BE2C (cell line): ENCODE data around the gene NFIX.
A peak's percentile ranks its signal among the peaks of the same experiment; 100 is the strongest.

Experiments used
- DNase-seq: peaks from one replicate; pipeline ENCODE4 v3.0.0-alpha.2; 2020
- H3K27me3 ChIP-seq: fragments of 250-450 bp; sonication (Bioruptor Pico); 2 replicates; pipeline ENCODE4 v1.5.1; 2020; ENCODE audit warnings: mild to moderate bottlenecking
- H3K36me3 ChIP-seq: fragments of 250-450 bp; sonication (Bioruptor Pico); 2 replicates; pipeline ENCODE4 v1.5.1; 2020; ENCODE audit warnings: mild to moderate bottlenecking
- H3K4me1 ChIP-seq: fragments of 250-450 bp; sonication (Bioruptor Pico); 2 replicates; pipeline ENCODE4 v1.5.1; 2020
- H3K4me3 ChIP-seq: 2 replicates; pipeline ENCODE4 v1.5.1; 2011; ENCODE audit warnings: low read depth, low read length
- H3K9me3 ChIP-seq: fragments of 250-450 bp; sonication (Bioruptor Pico); 2 replicates; pipeline ENCODE4 v1.5.1; 2020
- CTCF ChIP-seq: IDR thresholded peaks from 2 replicates; pipeline ENCODE4 v1.5.1; 2012; ENCODE audit warnings: mild to moderate bottlenecking, low read depth, low read length

Gene NFIX

GRCh38 chr19:13104360-13104847 lies 109.1 kb downstream of the NFIX start:
- no peaks in the 10 kb centered on the region for H3K9me3 ChIP-seq
- peak overlapping the region; percentile 13 for H3K4me3 ChIP-seq
- peaks cover 16% of the 10 kb centered on the region for H3K4me1 ChIP-seq
- peaks cover 23% of the 10 kb centered on the region for H3K36me3 ChIP-seq
- peak; percentile 77 for TF ChIP-seq CTCF
- H3K27me3 ChIP-seq, result no peaks in the 10 kb centered on the region
- peak; percentile 83 for DNase-seq

GRCh38 chr19:13104848-13105711 lies 109.8 kb downstream of the NFIX start:
- DNase-seq, result no peak
- H3K4me1 ChIP-seq, result peaks cover 16% of the 10 kb centered on the region
- H3K27me3 ChIP-seq, result no peaks in the 10 kb centered on the region
- no peak for TF ChIP-seq CTCF
- H3K4me3 ChIP-seq, result peak overlapping the region; percentile 13
- no peaks in the 10 kb centered on the region for H3K9me3 ChIP-seq
- H3K36me3 ChIP-seq, result peaks cover 27% of the 10 kb centered on the region

- Histone ChIP-seq H3K27me3 (no peaks in the 10 kb centered on the region), H3K4me3 (no peak overlapping the region), H3K4me1 (peaks cover 4% of the 10 kb centered on the region; the same call in 1 of the 2 replicates), H3K9me3 (no peaks in the 10 kb centered on the region), H3K36me3 (peaks cover 60% of the 10 kb centered on the region)
- DNase-seq, result no peak
- TF ChIP-seq CTCF, result no peak
These were observed 114.3 kb downstream of the NFIX start for GRCh38 chr19:13109361-13110098.

- H3K4me1 ChIP-seq, result no peaks in the 10 kb centered on the region; the same call in 1 of the 2 replicates
- TF ChIP-seq CTCF, result no peak
- peaks cover 64% of the 10 kb centered on the region for H3K36me3 ChIP-seq
- DNase-seq, result no peak
- H3K27me3 ChIP-seq, result no peaks in the 10 kb centered on the region
- no peaks in the 10 kb centered on the region for H3K9me3 ChIP-seq
- H3K4me3 ChIP-seq, result no peak overlapping the region
These were observed 114.9 kb downstream of the NFIX start for GRCh38 chr19:13110099-13110610.

GRCh38 chr19:13112555-13112954 lies 117.3 kb downstream of the NFIX start:
- Histone ChIP-seq H3K27me3 (no peaks in the 10 kb centered on the region), H3K4me3 (no peak overlapping the region), H3K4me1 (peaks cover 5% of the 10 kb centered on the region), H3K9me3 (no peaks in the 10 kb centered on the region), H3K36me3 (peaks cover 58% of the 10 kb centered on the region)
- DNase-seq, result no peak
- TF ChIP-seq CTCF, result no peak
